HFF-Myc (cell line): ENCODE measurements around the gene MAGED1.

ENCODE experiments used
- DNase-seq: peaks from one replicate; pipeline ENCODE4 v3.0.0-alpha.2; 2011; ENCODE audit warnings: low read depth; ENCODE audit errors: extremely low read depth
- H3K4me3 ChIP-seq: replicated peaks from 2 replicates; pipeline ENCODE4 v1.5.1; 2011; ENCODE audit warnings: low read depth, mild to moderate bottlenecking, control low read depth, low read length
- CTCF ChIP-seq: IDR thresholded peaks from 2 replicates; pipeline ENCODE4 v1.5.1; 2012; ENCODE audit warnings: mild to moderate bottlenecking, low read depth, low read length, control low read depth; ENCODE audit errors: missing control alignments

Gene MAGED1

GRCh38 chrX:51917604-51918003 lies 24.2 kb downstream of the MAGED1 start:
- DNase-seq: no peak

GRCh38 chrX:51922561-51922960 lies 29.1 kb downstream of the MAGED1 start:
- H3K4me3 ChIP-seq: no peak overlapping the region
- no peak for DNase-seq
- TF ChIP-seq CTCF: no peak

More at GRCh38 chrX:51917604-51918003, 24.2 kb downstream of the MAGED1 start:
- no peak overlapping the region for H3K4me3 ChIP-seq
- TF ChIP-seq CTCF: no peak

GRCh38 chrX:51931566-51932150 lies 38.2 kb downstream of the MAGED1 start:
- TF ChIP-seq CTCF: no peak
- peak; percentile 1 for DNase-seq
- H3K4me3 ChIP-seq: no peak overlapping the region
